Measurements from ENCODE around the gene FST.

- TF ChIP-seq CTCF (IDR thresholded peaks at IDR 0.05) (no peak), POLR2A (IDR thresholded peaks at IDR 0.05) (no peak), POLR2AphosphoS5 (IDR thresholded peaks at IDR 0.05) (no peak)
These were observed 35.6 kb downstream of the FST start for GRCh38 chr5:53515988-53516387.
